NCI-H2107 treated with DMSO at 0.1 percent for 48 hours (cell line): ENCODE results near the gene ZBTB17.
"Not testable (repeated sequence)": the region's sequence is repeated elsewhere in the genome, so short reads cannot be mapped to it uniquely, and the experiment has no call there.

Experiments
- DNase-seq: peaks from one replicate; lab custom pipeline; 2025; ENCODE audit not compliant: unreplicated experiment; lab: John Stamatoyannopoulos, UW

ZBTB17 gene

DNA sequence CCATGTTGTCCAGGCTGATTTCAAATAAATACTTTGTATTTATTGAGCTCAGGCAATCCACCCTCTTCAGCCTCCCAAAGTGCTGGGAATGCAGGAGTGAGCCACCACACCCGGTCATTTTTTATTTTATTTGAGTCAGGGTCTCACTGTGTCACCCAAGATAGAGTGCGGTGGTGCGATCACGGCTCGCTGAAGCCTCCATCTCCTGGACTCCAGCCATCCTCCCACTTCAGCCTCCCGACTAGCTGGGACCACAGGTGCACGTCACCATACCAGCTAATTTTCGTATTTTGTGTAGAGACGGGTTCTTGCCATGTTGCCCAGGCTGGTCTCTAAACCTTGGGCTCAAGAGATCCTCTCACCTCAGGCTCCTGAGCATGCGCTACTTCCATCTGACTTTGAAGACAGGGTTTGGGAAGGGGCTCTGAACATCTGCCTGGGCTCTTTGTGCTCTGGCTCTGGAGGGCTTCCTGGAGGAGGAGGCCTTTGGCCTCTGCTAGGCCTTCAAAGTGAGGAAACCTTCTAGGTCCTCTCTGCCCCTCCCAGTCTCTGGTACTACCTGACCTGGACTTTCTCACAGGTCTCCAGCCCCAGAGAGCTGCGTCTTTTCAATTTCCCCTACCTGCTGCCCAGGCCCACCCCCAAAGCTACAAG, 36.2 kb upstream of the ZBTB17 start:
- no peak for DNase-seq

DNA sequence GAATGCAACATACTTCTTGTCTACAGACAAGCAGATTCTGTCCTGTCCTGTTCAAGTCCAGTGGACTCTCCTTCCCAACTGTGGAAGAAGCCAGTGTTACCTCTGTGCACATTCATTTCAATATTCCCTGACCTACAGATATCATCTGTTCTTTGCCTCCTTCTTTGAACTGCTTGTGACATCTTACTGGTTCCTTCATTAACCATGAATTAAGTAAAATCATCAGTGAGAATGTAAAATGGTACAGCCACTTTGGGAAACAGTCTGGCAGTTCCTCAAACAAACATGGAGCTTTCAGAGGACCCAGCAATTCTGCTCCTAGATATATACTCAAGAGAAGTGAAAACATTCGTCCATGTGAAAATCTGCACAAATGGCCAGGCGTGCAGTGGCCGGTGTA, 34.9 kb upstream of the ZBTB17 start:
- DNase-seq = no peak

DNA sequence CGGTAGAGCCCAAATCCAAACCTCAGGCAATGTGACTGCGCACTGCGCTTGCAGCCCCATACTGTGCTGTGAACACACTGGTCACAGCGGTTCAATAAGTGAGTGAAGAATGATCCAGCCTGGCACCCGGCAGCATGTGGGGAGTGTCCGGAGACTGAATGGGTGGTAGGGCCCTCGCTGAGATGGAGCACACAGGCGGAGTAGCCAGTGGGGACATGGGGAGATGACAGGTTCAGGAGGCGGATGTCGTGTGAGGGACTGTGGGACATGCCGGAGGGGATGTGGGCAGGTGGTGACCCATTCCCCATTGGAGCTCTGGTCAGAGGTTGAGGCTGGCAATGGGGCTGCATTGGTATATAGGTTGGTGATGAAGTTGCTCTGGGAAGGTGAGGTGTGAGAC, 33.8 kb upstream of the ZBTB17 start:
- no peak for DNase-seq

DNA sequence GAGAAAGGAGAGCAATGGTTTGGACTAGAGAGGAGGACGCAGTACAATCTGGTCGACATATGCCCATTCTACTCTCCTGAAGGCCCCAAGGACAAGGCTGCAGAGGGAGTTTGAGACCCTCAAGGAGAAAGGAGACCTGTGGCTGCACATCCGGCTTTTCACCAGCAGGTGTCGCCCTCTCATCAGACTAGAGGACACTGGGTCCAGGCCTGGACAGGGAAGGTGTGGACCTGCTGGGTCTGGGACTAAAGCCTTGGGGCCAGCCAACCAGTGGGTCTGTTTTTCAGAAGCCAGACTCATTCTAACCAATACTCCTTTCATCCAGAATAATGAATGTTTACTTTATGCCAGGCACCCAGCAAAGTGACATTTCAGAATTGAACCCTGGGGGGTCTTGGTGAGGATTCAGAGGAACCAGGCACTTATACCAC, 33.1 kb upstream of the ZBTB17 start:
- DNase-seq = peak; percentile 18

DNA sequence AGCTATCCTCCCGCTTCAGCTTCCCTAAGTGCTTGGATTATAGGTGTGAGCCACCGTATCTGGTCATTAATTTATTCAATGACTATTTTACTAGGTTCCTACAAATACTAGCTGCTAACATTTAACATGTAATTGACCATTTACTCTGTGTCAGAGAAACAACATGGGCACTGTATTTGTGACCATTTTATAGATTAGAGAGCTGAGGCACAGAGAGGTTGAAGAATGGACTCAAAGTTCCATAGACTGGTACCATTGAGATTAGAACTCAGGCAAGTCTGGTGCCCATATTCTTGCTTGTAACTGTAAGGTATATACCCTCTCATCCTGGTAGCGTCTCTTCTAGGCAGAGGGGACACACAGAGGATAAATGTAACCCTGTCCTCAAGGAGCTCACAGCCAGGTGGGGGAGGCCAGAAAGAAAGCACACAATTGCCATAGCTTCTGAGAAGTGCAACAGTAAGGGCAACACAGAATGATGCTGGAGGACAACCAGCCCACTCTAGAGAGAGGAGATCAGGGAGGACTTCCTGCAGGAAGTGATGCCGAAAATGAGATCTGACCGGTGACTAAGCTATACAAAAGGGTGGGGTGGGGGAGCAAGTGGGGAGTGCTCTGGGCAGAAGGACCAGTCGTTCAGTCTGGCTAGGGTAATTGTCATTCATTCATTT, 31.9 kb upstream of the ZBTB17 start:
- no peak for DNase-seq

DNA sequence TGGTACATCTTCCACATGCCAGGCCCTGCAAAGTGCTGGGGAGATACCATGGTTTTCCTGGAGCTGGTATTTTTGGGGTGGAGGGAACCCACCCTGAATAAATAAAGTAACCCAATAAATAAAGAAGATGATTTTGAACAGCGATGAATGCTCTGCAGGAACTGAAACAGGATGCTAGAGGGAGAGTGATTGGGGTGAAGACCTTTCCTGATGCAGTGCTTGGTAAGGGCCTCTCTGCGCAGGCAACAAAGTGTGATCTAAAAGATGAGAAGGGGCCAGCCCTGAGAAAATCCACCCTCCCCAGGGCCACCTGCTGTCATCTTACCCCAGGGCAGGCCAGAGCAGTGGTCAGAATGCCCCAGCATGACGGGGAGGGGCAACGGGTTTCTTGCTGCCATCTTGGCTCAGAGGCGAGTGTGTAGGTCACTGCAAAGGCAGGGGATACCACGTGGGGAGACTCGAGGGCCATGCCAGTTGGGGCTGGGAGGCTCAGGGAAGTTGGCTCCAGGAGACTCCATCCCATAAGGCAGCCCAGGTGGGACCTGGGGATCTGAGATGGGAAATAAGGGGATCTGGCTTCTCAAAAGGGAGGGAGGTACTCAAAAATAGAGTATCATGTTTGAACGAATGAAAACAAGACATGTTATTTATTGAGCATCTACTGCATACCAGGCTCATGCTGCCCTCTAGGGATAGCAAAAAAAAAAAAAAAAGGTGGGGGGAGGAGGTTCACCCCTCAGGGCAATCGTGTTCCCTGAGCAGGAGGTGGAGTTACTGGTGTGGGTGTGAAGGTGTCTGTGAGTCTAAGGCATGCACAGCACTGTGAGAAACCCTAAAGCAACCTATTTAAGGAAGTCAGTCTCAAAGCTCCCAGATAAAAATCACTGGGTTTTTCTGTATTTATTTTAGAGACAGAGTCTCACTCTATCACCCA, 30.9 kb upstream of the ZBTB17 start:
- DNase-seq = no peak

DNA sequence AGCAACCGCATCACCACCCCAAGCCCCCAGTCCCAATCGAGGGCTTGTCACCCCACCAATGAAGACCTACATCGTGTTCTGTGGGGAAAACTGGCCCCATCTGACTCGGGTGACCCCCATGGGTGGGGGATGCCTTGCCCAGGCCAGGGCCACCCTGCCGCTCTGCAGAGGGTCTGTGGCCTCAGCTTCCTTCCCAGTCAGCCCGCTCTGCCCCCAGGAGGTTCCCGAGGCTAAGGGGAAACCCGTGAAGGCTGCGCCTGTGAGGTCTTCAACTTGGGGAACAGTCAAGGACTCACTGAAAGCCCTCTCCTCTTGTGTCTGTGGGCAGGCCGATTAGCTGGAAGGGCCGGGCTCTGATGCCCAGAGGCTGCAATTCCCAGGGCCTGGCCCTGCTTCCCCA, 30.1 kb upstream of the ZBTB17 start:
- no peak for DNase-seq

DNA sequence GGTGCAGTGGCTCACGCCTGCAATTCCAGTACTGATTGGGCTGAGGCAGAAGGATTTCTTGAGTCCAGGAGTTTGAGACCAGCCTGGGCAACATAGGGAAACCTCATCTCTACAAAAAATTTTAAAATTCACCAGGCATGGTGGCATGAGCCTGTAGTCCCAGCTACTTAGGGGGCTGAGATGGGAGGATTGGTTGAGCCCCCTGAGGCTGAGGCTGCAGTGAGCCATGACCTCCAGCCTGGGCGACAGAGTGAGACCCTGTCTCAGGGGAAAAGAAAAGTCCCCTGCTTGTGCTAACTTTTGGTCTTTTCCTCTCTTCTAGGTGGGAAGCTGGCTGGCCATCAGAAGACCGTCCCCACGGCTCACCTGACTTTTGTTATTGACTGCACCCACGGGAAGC, 29.7 kb upstream of the ZBTB17 start:
- no peak for DNase-seq

DNA sequence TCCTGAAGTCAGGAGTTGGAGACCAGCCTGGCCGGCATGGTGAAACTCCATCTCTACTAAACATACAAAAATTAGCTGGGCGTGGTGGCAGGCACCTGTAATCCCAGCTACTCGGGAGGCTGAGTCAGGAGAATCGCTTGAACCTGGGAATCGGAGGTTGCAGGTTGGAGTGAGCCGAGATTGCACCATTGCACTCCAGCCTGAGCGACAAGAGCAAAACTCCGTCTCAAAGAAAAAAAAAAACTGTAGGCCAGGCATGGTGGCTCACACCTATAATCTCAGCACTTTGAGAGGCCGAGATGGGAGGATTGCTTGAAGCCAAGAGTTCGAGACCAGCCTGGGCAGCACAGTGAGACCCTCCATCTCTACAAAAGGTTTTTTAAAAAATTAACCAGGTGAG, 25.4 kb upstream of the ZBTB17 start:
- DNase-seq = not testable (repeated sequence)

DNA sequence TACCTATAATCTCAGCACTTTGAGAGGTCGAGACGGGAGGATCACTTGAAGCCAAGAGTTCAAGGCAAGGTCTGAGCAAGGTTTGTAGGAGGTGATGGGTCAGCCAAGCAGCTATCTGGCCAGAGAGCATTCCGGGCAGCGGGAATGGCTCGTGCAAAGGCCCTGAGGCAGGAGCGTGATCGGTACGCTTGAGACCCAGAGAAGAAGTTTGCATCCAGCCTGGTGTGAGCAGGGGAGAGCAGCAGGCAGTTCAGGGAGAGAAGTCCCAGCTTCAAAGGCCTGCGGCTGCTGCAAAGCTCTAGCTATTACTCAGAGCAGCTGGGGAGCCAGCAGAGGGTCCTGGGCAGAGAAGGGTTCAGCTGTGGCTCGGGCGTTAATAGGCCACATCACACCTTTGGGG, 23.0 kb upstream of the ZBTB17 start:
- no peak for DNase-seq

DNA sequence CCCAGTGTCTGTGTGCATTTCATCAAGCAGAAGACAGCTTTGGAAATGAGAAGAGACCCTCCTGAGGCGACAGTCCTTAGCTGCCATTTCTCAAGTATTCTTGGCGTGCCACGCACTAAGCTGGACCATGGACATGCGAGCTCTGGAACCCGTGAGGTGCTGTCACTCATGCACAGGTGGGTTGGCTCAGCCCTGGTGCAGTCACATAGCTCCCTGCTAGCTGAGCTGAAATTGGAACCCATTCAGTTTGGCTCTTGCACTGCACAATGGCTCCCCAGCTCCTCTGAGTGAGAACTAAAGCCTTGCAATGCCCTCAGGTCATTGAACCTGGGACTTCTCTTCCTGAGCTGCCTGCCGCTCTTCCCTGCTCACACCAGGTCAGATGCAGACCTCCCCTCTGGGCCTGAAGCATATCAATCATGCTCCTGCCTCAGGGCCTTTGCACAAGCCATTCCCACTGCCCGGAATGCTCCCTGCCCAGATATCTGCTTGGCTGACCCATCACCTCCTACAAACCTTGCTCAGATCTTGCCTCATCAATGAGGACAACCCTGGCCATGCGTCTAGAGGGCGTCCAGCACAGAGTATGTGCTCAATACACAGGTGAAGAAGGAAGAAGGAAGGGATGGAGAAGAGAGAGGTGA, 21.9 kb upstream of the ZBTB17 start:
- DNase-seq = no peak

DNA sequence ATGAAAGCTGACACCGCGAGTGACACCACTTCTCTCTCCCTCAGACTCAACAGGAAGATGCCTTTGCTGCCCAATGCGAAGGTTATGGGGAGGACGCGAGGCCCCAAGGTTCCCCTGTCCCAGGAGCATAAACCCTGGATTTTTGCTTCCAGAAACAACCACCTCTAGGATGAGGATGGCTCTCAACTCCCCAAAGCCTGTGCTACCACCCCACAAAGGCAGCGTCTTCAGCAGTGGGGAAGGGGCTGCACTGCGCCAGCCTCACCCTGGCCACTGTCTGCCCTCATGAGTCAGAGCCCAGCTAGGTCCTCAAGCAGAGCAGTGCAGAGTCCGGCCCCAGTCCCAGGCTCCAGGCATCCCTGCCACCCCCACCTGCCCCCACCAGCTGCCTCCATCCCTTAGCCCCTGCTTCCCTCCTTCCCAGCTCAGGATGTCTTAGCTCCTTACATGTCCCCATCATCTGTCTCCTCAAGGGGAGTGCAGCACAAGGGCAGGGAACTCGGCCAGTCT, 21.2 kb upstream of the ZBTB17 start:
- DNase-seq = no peak

DNA sequence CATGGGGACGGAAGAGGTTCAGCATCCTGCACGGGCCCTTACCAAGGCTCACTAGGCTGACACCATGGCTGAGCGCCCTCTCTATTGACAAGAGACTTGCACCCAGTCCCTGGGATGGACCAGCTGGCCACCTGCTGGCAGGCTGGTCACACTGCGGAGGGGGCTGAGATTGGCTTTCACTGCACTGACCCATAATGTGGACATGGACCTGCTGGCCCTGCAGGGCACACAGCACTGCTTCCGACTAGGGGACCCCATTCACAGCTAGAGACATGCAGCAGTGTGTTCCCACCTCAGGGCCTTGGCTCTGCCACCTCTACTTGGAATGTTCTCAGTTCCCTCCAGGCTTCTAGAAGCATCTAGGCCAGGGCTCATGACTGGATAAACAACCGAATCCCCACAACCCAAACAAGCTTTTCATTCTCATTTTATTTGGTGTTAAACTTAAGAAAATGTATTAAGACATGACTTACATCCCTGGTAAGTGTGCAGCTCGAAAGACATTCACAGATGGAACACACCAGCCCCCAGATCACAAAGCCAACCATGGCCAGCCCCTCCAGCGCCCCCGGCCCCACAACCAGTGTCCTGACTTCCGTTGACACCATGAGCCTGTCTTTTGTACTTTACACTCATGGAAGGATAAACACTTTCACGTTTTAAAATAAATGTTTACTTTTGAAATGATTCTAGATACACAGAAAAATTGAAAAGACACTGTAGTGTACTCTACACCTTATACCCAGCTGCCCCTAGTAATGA, 18.9 kb upstream of the ZBTB17 start:
- no peak for DNase-seq

DNA sequence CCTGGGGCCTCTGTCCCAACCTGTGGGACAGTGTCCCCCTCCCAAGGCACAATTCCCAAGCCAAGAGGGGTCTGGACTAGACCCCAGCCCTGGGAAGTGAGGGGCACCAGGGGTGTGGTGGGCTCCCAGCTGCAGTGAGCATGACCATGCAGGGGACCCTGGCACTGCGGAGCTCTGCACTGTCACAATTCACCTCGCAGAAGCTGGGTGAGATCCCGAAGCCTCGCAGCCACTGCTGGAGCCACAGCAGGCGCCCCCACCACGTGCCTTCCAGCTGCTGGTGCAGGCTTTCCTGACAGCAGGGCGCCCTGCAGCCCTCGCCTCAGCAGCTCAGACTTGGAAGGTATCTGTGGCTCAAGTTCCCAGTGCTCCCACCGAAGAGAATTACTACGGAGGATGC, 18.2 kb upstream of the ZBTB17 start:
- no peak for DNase-seq

DNA sequence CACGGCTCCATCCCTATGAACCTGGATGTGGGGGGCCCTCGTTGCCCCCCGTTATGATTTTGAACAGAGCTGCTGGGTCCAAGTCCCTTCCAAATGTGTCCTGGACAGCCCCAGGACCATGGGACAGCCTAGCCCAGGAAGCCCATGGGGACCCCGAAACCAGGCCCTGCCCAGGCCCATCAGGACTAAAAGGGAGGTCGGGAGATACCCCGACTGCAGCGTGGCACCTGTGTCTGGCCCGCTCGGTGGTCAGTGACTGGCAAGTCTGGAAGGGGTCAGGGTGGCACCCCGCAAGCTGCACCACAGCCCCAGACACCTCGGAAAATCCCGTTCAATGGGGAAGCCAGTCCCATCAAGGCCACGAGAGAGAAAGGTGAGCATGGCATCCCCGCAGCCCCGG, 17.8 kb upstream of the ZBTB17 start:
- DNase-seq = no peak

DNA sequence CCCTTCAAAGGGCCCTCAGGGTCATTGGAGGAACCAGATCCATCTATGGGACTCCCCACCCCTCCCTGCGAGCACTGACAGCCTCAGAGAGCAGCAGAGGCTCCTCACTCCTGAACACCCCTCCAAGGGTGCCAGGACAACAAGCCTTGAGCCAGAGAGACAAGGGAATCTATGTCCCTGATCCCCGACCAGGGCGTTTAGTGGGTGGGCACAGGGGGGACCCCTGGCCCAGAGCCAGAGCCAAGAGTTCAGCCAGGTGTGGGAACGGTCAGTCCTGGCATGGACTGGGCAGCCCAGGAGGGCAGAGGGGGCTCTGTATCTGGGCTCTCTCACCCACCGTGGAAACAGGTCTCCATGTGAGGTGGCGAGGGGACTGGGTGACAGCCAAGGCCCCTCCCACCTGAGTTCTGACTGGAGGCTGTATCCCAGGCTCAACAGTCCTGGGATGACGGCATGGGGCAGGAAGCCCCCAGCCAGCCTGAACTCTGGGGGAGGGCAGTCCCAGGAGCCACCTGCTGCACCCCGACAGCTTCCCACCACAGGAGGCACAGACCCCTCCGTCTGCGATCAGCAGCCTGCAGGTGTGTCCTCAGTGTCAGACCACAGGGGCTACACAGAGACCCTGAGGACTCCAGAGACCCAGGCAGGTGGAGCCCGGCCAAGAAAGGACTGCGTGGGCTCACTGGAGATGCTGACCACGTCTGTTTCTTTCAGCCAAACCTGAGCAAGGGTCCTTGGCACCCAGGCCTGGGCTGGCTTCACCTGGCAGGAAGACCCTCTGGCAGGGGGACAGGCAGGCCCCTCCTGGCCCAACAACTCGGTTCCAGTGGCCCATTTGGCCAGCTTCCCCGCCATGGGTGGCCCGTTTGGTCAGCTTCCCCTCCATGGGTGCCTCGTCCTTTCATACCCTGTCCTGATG, 16.9 kb upstream of the ZBTB17 start:
- DNase-seq = no peak

DNA sequence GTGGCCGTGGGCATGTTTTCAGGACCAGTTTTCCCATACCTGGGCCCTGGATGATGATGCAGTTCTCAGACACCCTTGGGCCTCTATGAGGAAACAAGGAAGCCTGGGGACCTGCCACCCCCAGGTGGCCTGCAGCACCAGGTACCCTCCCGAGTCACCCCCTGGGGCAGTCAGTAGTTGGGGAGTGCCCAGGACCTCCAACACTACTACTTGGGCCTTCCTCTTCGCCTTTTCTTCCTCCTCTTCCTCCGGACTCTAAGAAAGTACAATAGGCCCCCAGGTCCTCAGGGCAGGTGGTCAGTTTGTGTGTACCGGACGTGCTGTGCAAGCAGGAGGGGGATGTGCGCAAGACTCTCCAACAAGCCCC, 16.3 kb upstream of the ZBTB17 start:
- DNase-seq = no peak

DNA sequence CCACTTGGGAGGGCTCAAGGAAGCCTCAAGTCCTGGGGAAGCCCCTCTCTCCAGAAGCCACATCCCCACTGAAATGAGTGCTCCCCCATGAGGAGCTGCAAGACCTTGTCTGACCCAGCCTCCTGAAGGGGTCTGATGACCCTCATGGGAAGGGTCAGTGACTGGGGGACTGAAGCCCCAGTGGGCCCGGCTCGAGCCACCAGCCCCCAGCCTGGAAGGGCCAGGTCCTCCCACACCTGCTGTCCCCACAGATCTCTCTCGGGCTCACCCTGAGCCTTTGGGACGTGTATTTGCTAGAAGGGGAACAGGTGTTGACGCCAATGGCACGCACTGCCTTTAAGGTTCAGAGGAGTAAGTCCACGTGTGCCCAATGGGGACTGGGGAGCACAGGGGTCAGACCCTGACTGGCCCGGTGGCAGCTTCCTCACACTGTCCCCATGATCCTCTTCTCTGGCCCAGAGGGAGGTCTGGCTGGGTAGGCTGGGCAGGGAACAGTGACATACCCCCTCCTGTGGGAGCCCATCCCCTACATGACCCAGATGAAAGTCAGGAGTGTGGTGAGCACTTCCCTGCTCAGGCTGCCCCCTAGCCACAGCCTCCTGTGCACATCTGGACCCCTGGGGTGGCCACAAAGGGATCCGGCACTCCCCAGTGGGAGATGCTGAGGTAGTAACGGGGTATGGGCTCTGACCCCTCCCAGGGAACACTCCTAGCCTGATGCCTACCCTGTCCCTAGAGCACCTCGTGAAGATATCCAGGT, 15.7 kb upstream of the ZBTB17 start:
- DNase-seq = no peak

DNA sequence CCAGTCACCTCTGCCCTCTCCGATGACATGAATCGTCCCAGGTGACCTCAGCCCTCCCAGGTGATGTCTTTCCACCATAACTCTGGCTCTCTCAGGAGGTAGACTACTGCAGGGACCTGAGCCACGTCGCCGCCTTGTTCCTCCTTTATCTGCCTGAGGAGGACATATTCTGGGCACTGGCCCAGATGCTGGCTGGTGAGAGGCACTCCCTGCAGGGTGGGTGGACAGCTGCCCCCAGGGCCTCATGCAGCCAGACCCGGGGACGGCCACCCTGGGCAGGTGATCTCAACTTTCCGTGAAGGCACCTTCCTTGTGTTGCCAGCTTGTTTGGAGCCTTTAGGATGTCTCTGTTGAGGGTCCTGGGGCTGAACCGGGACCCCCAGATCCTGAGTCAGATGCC, 13.9 kb upstream of the ZBTB17 start:
- DNase-seq = no peak
